ENCODE results near the gene ARHGAP6.

- TF ChIP-seq POLR2A (IDR thresholded peaks at IDR 0.05) (no peak), CTCF (IDR thresholded peaks at IDR 0.05) (no peak), POLR2AphosphoS5 (IDR thresholded peaks at IDR 0.05) (no peak)
These were observed 114.6 kb downstream of the ARHGAP6 start for GRCh38 chrX:11551151-11551550.
